ENCODE data around the gene USP34. TPM values are rescaled to one million over a fixed set of nuclear protein-coding genes. Genes with fewer than 3 reads are reported as not detected.

Gene USP34
- total RNA-seq, 1 donor from 2014 or later = 108 TPM

GRCh38 chr2:61277756-61278155 lies 193.1 kb downstream of the USP34 start:
- TF ChIP-seq, protein P1, sequence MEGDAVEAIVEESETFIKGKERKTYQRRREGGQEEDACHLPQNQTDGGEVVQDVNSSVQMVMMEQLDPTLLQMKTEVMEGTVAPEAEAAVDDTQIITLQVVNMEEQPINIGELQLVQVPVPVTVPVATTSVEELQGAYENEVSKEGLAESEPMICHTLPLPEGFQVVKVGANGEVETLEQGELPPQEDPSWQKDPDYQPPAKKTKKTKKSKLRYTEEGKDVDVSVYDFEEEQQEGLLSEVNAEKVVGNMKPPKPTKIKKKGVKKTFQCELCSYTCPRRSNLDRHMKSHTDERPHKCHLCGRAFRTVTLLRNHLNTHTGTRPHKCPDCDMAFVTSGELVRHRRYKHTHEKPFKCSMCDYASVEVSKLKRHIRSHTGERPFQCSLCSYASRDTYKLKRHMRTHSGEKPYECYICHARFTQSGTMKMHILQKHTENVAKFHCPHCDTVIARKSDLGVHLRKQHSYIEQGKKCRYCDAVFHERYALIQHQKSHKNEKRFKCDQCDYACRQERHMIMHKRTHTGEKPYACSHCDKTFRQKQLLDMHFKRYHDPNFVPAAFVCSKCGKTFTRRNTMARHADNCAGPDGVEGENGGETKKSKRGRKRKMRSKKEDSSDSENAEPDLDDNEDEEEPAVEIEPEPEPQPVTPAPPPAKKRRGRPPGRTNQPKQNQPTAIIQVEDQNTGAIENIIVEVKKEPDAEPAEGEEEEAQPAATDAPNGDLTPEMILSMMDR (IDR thresholded peaks at IDR 0.05) = no peak
- Histone ChIP-seq H3K9me3 (no peaks in the 10 kb centered on the region), H3K4me3 (no peak overlapping the region), H3K36me3 (peaks cover 84% of the 10 kb centered on the region), H3K27ac (no peak overlapping the region), H3K4me1 (no peaks in the 10 kb centered on the region), H3K27me3 (ENCODE audit: low read depth) (no peaks in the 10 kb centered on the region)
- DNase-seq = no peak
- intact Hi-C loops (cut with DNase I) = no loop called here
- no peak for ATAC-seq

GRCh38 chr2:61275575-61276184 lies 195.2 kb downstream of the USP34 start:
- DNase-seq (no peak), ATAC-seq (no peak)
- intact Hi-C loops (cut with DNase I) = no loop called here
- H3K36me3 ChIP-seq = peaks cover 74% of the 10 kb centered on the region
- no peaks in the 10 kb centered on the region for H3K9me3 ChIP-seq
- H3K27ac ChIP-seq = no peak overlapping the region
- H3K4me1 ChIP-seq = no peaks in the 10 kb centered on the region
- no peak overlapping the region for H3K4me3 ChIP-seq
- TF ChIP-seq, protein P1 (IDR thresholded peaks at IDR 0.05) = no peak
- H3K27me3 ChIP-seq (ENCODE audit: low read depth) = no peaks in the 10 kb centered on the region

DNA sequence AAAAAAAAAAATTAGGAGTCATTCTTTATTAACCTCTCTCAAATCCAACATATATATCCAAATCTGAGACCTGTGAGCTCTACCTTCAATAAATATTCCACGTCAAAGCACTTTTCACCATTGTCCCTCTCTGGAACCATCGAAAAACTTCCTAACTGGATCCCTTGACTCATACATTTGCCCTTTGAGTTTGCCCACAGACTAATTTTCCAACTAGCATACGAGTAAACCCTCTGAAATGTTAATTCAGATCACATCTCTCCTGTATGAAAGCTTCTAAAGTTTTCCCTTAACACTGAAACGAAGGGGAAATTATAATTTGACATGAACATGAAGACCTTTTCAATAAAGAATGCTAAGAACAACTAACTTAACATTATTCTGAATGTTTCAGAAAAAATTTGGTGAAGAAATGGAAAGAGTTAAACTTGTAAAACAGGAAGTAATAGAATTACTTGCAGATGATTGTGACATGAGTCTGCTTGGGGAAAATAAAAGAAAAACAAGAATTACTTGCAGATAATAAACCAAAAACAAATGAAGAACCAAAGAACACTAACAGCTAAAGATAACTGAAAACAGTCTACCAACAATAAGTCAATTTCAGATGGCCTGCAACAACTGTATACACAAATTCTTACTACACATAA lies 198.3 kb downstream of the USP34 start:
- DNase-seq (no peak), ATAC-seq (no peak)
- Histone ChIP-seq H3K27me3 (ENCODE audit: low read depth) (no peaks in the 10 kb centered on the region), H3K4me1 (no peaks in the 10 kb centered on the region), H3K36me3 (peaks cover 61% of the 10 kb centered on the region), H3K27ac (no peak overlapping the region), H3K9me3 (no peaks in the 10 kb centered on the region), H3K4me3 (no peak overlapping the region)
- intact Hi-C loops (cut with DNase I) = no loop called here
- TF ChIP-seq, protein P1 (IDR thresholded peaks at IDR 0.05) = no peak

DNA sequence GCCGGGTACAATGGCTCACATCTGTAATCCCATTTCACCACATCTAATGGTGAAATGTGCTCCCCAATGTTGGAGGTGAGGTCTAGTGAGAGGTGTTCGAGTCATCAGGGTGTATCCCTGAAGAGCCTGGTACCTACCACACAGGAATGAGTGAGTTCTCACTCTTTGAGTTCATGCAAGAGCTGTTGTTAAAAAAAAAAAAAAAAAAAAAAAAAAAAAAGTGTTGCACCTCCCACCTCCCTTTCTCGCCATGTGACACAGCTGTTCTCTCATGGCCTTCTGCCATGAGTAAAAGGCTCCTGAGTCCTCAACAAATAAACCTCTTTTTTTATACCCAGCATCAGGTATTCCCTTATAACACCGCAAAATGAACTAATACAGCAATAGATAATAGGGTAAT lies 202.6 kb downstream of the USP34 start:
- intact Hi-C loops (cut with DNase I) = no loop called here

DNA sequence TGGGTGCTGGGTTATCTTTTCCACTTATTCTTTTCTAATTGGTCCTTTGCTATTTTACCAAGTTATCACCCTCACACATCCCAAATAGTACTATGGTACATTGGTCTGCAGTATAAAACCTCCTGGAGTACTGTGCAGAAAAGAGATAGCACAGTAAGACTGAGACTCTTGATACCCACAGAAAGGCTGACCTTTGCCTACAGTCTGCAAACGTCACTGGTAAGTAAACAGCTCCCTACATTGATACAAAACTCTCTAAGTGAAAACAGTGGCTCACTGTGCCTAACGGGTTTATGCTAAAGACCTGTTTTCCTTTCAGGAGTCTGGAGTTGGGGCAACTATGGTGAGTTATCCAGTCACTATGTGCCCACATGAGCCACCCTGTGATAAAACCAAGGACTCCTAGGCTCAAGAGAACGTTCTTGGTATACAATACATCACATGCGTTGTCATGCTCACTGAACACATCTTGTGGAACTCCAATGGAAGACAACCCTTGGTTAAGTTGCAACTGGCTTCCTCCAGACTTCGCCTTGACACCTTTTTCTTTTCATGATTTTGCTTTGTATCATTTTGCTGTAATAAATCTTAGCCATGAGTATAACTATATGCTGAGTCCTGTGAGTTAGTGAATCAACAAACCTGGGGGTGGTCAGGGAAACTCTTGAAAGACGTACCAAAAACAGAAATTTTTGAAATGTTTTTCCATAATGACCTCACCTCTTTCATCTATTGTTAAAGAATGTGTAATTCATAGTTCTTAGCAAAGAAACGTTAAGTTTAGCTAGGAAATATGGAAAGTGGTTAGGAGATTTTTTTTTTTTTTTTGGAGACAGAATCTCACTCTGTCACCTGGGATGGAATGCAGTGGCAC lies 204.0 kb downstream of the USP34 start:
- no peak for ATAC-seq
- Histone ChIP-seq H3K36me3 (peaks cover 53% of the 10 kb centered on the region), H3K27me3 (ENCODE audit: low read depth) (no peaks in the 10 kb centered on the region), H3K27ac (no peak overlapping the region), H3K4me3 (no peak overlapping the region), H3K4me1 (no peaks in the 10 kb centered on the region), H3K9me3 (no peaks in the 10 kb centered on the region)
- TF ChIP-seq, protein P1 (IDR thresholded peaks at IDR 0.05) = no peak
- no peak for DNase-seq
- intact Hi-C loops (cut with DNase I) = no loop called here

More for the DNA sequence above, 202.6 kb downstream of the USP34 start:
- ATAC-seq (no peak), DNase-seq (no peak)
- TF ChIP-seq, protein P1 (IDR thresholded peaks at IDR 0.05) = no peak
- Histone ChIP-seq H3K4me3 (no peak overlapping the region), H3K36me3 (peaks cover 47% of the 10 kb centered on the region), H3K9me3 (no peaks in the 10 kb centered on the region), H3K4me1 (no peaks in the 10 kb centered on the region), H3K27me3 (ENCODE audit: low read depth) (no peaks in the 10 kb centered on the region), H3K27ac (no peak overlapping the region)

Measured in lower lobe of right lung (tissue), 2 donors.